Mesenchymal stem cell (in vitro differentiated cells and primary cell): Measurements from ENCODE around the gene CDCA3.

Experiments used
- DNase-seq: peaks from one replicate; pipeline ENCODE4 v3.0.0-alpha.2; 2013
- H2AFZ ChIP-seq: one replicate; pipeline ENCODE4 v1.6.1; 2013; ENCODE audit warnings: low read depth, mild to moderate bottlenecking, control low read depth, inconsistent platforms, low read length, moderate library complexity
- H2AK5ac ChIP-seq: 2 replicates; pipeline ENCODE4 v1.6.1; 2013; ENCODE audit warnings: low read length, moderate library complexity, mild to moderate bottlenecking, inconsistent platforms; ENCODE audit not compliant: severe bottlenecking
- H2BK120ac ChIP-seq: one replicate; pipeline ENCODE4 v1.6.1; 2013; ENCODE audit warnings: low read depth, mild to moderate bottlenecking, inconsistent platforms, low read length, moderate library complexity
- H2BK12ac ChIP-seq, 2 experiments: one replicate each; pipeline ENCODE4 v1.6.1; 2013; ENCODE audit warnings: inconsistent platforms in 2 of 2, low read length in 2 of 2, mild to moderate bottlenecking in 2 of 2, moderate library complexity in 2 of 2, control low read depth in 1 of 2
- H2BK15ac ChIP-seq: one replicate; pipeline ENCODE4 v1.6.1; 2013; ENCODE audit warnings: mild to moderate bottlenecking, low read depth, inconsistent platforms; ENCODE audit not compliant: poor library complexity, severe bottlenecking
- H2BK5ac ChIP-seq: 2 replicates; pipeline ENCODE4 v1.6.1; 2013; ENCODE audit warnings: low read depth, mild to moderate bottlenecking, low read length, control low read depth, inconsistent platforms; ENCODE audit not compliant: poor library complexity, severe bottlenecking
- H3K14ac ChIP-seq, 2 experiments: one replicate each; pipeline ENCODE4 v1.6.1; 2013; ENCODE audit warnings: inconsistent platforms in 2 of 2, low read length in 2 of 2, control low read depth in 1 of 2, mild to moderate bottlenecking in 1 of 2, moderate library complexity in 1 of 2
- H3K18ac ChIP-seq, 2 experiments: one replicate each; pipeline ENCODE4 v1.6.1; 2013; ENCODE audit warnings: inconsistent platforms in 2 of 2, low read length in 2 of 2, control low read depth in 1 of 2, low read depth in 1 of 2, mild to moderate bottlenecking in 1 of 2
- H3K23ac ChIP-seq, 2 experiments: one replicate each; pipeline ENCODE4 v1.6.1; 2013; ENCODE audit warnings: inconsistent platforms in 2 of 2, low read length in 2 of 2, mild to moderate bottlenecking in 2 of 2, moderate library complexity in 2 of 2, control low read depth in 1 of 2
- H3K27ac ChIP-seq: 2 replicates; pipeline ENCODE4 v1.5.1; 2013; ENCODE audit warnings: mild to moderate bottlenecking, moderate library complexity, low read length, control low read depth, inconsistent platforms; ENCODE audit not compliant: poor library complexity, severe bottlenecking
- H3K27me3 ChIP-seq, 2 experiments: 2 replicates each; pipeline versions ENCODE4 v1.6.1 to v1.7.0; 2013; ENCODE audit warnings: low read length in 2 of 2, mild to moderate bottlenecking in 2 of 2, moderate library complexity in 2 of 2, control low read depth in 1 of 2, inconsistent platforms in 1 of 2; ENCODE audit not compliant: control insufficient read depth in 1 of 2, insufficient read depth in 1 of 2
- H3K36me3 ChIP-seq, 2 experiments: 2 replicates each; pipeline versions ENCODE4 v1.6.1 to v1.7.0; 2013; ENCODE audit warnings: low read length in 2 of 2, control low read depth in 1 of 2, inconsistent platforms in 1 of 2, low read depth in 1 of 2, mild to moderate bottlenecking in 1 of 2; ENCODE audit not compliant: insufficient read depth in 2 of 2, control insufficient read depth in 1 of 2
- H3K4ac ChIP-seq, 2 experiments: one replicate each; pipeline ENCODE4 v1.6.1; 2013; ENCODE audit warnings: inconsistent platforms in 2 of 2, low read length in 2 of 2, mild to moderate bottlenecking in 2 of 2, moderate library complexity in 2 of 2, control low read depth in 1 of 2, low read depth in 1 of 2
- H3K4me1 ChIP-seq: 2 replicates; pipeline ENCODE4 v1.6.1; 2013; ENCODE audit warnings: low read depth, low read length, control low read depth; ENCODE audit not compliant: control insufficient read depth, insufficient read depth
- H3K4me2 ChIP-seq: 2 replicates; pipeline ENCODE4 v1.6.1; 2013; ENCODE audit warnings: low read length, mild to moderate bottlenecking, inconsistent platforms; ENCODE audit not compliant: poor library complexity, severe bottlenecking
- H3K4me3 ChIP-seq, 2 experiments: 2 replicates each; pipeline versions ENCODE4 v1.5.1 to v1.7.0; 2013; ENCODE audit warnings: low read length in 2 of 2, mild to moderate bottlenecking in 2 of 2, control low read depth in 1 of 2, low read depth in 1 of 2; ENCODE audit not compliant: insufficient read depth in 1 of 2
- H3K79me1 ChIP-seq: replicated peaks from 2 replicates; pipeline ENCODE4 v1.6.1; 2013; ENCODE audit warnings: mild to moderate bottlenecking, control low read depth, low read length, inconsistent platforms; ENCODE audit not compliant: poor library complexity, severe bottlenecking
- H3K9ac ChIP-seq: 2 replicates; pipeline ENCODE4 v1.7.0; 2013; ENCODE audit warnings: mild to moderate bottlenecking, low read length, moderate library complexity
- H3K9me3 ChIP-seq: 2 replicates; pipeline ENCODE4 v1.7.0; 2013; ENCODE audit warnings: mild to moderate bottlenecking, low read length; ENCODE audit not compliant: control insufficient read depth
- H4K8ac ChIP-seq: one replicate; pipeline ENCODE4 v1.6.1; 2013; ENCODE audit warnings: inconsistent platforms, mild to moderate bottlenecking, low read length, moderate library complexity
- H4K91ac ChIP-seq: one replicate; pipeline ENCODE4 v1.6.1; 2013; ENCODE audit warnings: mild to moderate bottlenecking, low read length, inconsistent platforms
- WGBS: methylation state at CpG from one replicate; pipeline ENCODE4 v1.1.7; 2013; ENCODE audit warnings: mixed read lengths; 5-methylcytosine and 5-hydroxymethylcytosine counted together

Gene CDCA3

GRCh38 chr12:6839482-6840201, 11.4 kb downstream of the CDCA3 start:
- no peaks in the 10 kb centered on the region for H3K9me3 ChIP-seq
- H3K27me3 ChIP-seq = no peaks in the 10 kb centered on the region
- H2BK12ac ChIP-seq = no peak overlapping the region
- H3K79me1 ChIP-seq = peaks cover 20% of the 10 kb centered on the region
- no peak overlapping the region for H3K4ac ChIP-seq
- H3K23ac ChIP-seq = no peak overlapping the region
- no peak overlapping the region for H2AK5ac ChIP-seq
- H4K8ac ChIP-seq = no peak overlapping the region
- DNase-seq = no peak
- no peak overlapping the region for H3K27ac ChIP-seq
- H3K9ac ChIP-seq = no peak overlapping the region
- H2BK15ac ChIP-seq = no peak overlapping the region
- no peak overlapping the region for H2AFZ ChIP-seq
- peaks cover 77 to 84% of the 10 kb centered on the region in 2 experiments for H3K36me3 ChIP-seq
- no peak overlapping the region for H3K18ac ChIP-seq
- no peak overlapping the region for H3K4me2 ChIP-seq
- 89% methylated on average over 10 of the region's 10 CpGs for WGBS
- H3K14ac ChIP-seq = no peak overlapping the region
- H4K91ac ChIP-seq = no peak overlapping the region
- H3K4me3 ChIP-seq = no peak overlapping the region
- no peaks in the 10 kb centered on the region for H3K4me1 ChIP-seq
- no peak overlapping the region for H2BK5ac ChIP-seq
- no peak overlapping the region for H2BK120ac ChIP-seq

DNA sequence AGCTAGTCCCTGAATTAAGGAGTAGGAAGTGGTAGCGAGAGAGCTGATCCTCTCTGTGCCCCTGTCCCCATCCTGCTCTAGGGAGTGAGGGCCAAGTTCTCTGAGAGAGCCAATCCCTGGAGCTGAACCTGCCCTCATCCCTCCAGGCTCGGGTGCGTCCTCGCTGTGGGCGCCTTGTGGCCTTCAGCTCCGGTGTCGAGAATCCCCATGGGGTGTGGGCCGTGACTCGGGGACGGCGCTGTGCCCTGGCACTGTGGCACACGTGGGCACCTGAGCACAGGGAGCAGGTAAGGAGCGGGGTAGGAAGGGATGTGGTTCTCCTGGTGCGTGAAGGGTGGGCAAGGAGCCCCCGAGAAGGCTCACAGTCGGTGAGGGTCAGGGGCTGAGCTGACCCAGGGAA, 12.2 kb downstream of the CDCA3 start:
- Histone ChIP-seq H4K8ac (no peak overlapping the region), H2BK120ac (no peak overlapping the region), H2BK15ac (no peak overlapping the region), H3K27ac (no peak overlapping the region), H3K27me3 (no peaks in the 10 kb centered on the region), H3K9ac (no peak overlapping the region), H3K4ac (no peak overlapping the region), H3K4me1 (no peaks in the 10 kb centered on the region), H2BK5ac (no peak overlapping the region), H3K4me2 (no peak overlapping the region), H2AK5ac (no peak overlapping the region), H3K14ac (no peak overlapping the region), H3K23ac (no peak overlapping the region), H3K79me1 (peaks cover 20% of the 10 kb centered on the region), H3K18ac (no peak overlapping the region), H3K9me3 (no peaks in the 10 kb centered on the region), H2BK12ac (no peak overlapping the region), H4K91ac (no peak overlapping the region), H3K36me3 (peaks cover 76 to 84% of the 10 kb centered on the region in 2 experiments), H2AFZ (no peak overlapping the region), H3K4me3 (no peak overlapping the region)
- no peak for DNase-seq
- WGBS = 97% methylated on average over 14 of the region's 16 CpGs

GRCh38 chr12:6837370-6838060, 13.6 kb downstream of the CDCA3 start:
- no peak overlapping the region for H3K23ac ChIP-seq
- no peak overlapping the region for H3K4ac ChIP-seq
- H3K4me3 ChIP-seq = no peak overlapping the region
- no peak overlapping the region for H3K9ac ChIP-seq
- H3K79me1 ChIP-seq = peaks cover 20% of the 10 kb centered on the region
- no peaks in the 10 kb centered on the region for H3K9me3 ChIP-seq
- H3K18ac ChIP-seq = no peak overlapping the region
- no peak for DNase-seq
- 98% methylated on average over 26 of the region's 26 CpGs for WGBS
- H3K27ac ChIP-seq = no peak overlapping the region
- no peak overlapping the region for H2BK5ac ChIP-seq
- no peak overlapping the region for H2BK120ac ChIP-seq
- H3K14ac ChIP-seq = no peak overlapping the region
- no peak overlapping the region for H2BK15ac ChIP-seq
- no peak overlapping the region for H2AK5ac ChIP-seq
- peaks cover 69 to 80% of the 10 kb centered on the region in 2 experiments for H3K36me3 ChIP-seq
- H3K4me1 ChIP-seq = peaks cover 2% of the 10 kb centered on the region
- H2AFZ ChIP-seq = no peak overlapping the region
- H3K4me2 ChIP-seq = no peak overlapping the region
- no peak overlapping the region for H2BK12ac ChIP-seq
- H4K8ac ChIP-seq = no peak overlapping the region
- no peak overlapping the region for H4K91ac ChIP-seq
- no peaks in the 10 kb centered on the region for H3K27me3 ChIP-seq

DNA sequence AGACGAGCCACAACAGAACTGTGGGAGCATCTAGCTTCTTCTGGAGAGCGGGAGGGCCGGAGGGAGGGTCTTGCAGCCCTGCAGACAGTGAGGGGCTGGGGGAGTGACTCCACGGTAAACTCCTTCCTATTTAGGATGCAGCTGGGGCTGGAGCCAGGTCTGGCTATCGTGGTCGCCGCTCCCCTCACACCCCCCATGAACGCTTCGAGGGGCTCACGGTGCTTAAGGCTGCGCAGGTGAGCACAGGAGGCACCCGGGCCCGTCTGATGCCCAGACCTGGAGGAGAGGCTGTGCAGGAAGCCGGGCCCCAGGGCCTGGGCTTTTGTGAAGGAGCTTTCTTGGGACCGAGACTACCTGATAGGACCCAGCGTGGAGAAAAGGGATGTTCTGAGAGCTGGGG, 14.2 kb downstream of the CDCA3 start:
- 87% methylated on average over 16 of the region's 16 CpGs for WGBS
- H3K4me3 ChIP-seq = no peak overlapping the region
- no peak overlapping the region for H2BK15ac ChIP-seq
- no peak overlapping the region for H3K23ac ChIP-seq
- DNase-seq = no peak
- H3K79me1 ChIP-seq = peaks cover 23% of the 10 kb centered on the region
- H3K4ac ChIP-seq = no peak overlapping the region
- no peaks in the 10 kb centered on the region for H3K27me3 ChIP-seq
- no peak overlapping the region for H3K27ac ChIP-seq
- peaks cover 71 to 79% of the 10 kb centered on the region in 2 experiments for H3K36me3 ChIP-seq
- H3K4me1 ChIP-seq = peaks cover 2% of the 10 kb centered on the region
- H2BK120ac ChIP-seq = no peak overlapping the region
- H3K9ac ChIP-seq = no peak overlapping the region
- H2AFZ ChIP-seq = no peak overlapping the region
- no peak overlapping the region for H2BK12ac ChIP-seq
- H2BK5ac ChIP-seq = no peak overlapping the region
- H4K91ac ChIP-seq = no peak overlapping the region
- H3K9me3 ChIP-seq = no peaks in the 10 kb centered on the region
- H3K4me2 ChIP-seq = no peak overlapping the region
- no peak overlapping the region for H2AK5ac ChIP-seq
- no peak overlapping the region for H3K14ac ChIP-seq
- H4K8ac ChIP-seq = no peak overlapping the region
- no peak overlapping the region for H3K18ac ChIP-seq
